GM12878 (cell line): Measurements from ENCODE around the gene SLC4A5. TPM values are rescaled to one million over a fixed set of nuclear protein-coding genes. Genes with fewer than 3 reads are reported as not detected.

ENCODE experiments used
- ATAC-seq: fragments of 200-7000 bp; cut with Tn5 transposase; 3 replicates; pipeline ENCODE4 v1.9.1; 2020; ENCODE audit warnings: mild to moderate bottlenecking, moderate library complexity
- BruUV-seq: library from RNA; stranded (reverse); fragments of 400-500 nt; replicated peaks from 2 replicates; lab custom pipeline; 2021; lab: Mats Ljungman, UMichigan
- CTCF ChIA-PET: fragments of 300-600 bp; sonication (Branson Sonifier 250); formaldehyde crosslinking; extraction: SDS; loops from one replicate; lab custom pipeline; 2021; ENCODE audit warnings: inconsistent platforms; lab: Yijun Ruan, JAX
- POLR2A ChIA-PET: fragments of 350-600 bp; formaldehyde crosslinking; extraction: SDS; loops from one replicate; lab custom pipeline; 2021; ENCODE audit warnings: inconsistent platforms; lab: Charles Lee
- RAD21 ChIA-PET: fragments of 300-600 bp; sonication (Branson Sonifier 250); formaldehyde crosslinking; loops from one replicate; lab custom pipeline; 2023; ENCODE audit warnings: antibody characterized with exemption; ENCODE audit not compliant: unreplicated experiment; lab: Charles Lee
- SMC1A ChIA-PET: fragments of 300-600 bp; sonication (Branson Sonifier 250); formaldehyde crosslinking; loops from one replicate; lab custom pipeline; 2023; ENCODE audit not compliant: unreplicated experiment, uncharacterized antibody; lab: Charles Lee
- DNase-seq: peaks from one replicate; pipeline ENCODE4 v3.0.0-alpha.2; 2011; ENCODE audit warnings: low read depth, low spot score
- FAIRE-seq: peaks from 3 replicates; lab custom pipeline; 2011; peaks lifted over from hg19 to GRCh38; lab: Jason Lieb, UNC
- H2AFZ ChIP-seq: 2 replicates; pipeline ENCODE4 v1.6.0; 2011; ENCODE audit warnings: low read depth, low read length, control low read depth; ENCODE audit not compliant: control insufficient read depth
- H3K27ac ChIP-seq: 2 replicates; pipeline ENCODE4 v1.5.1; 2011; ENCODE audit warnings: control low read depth; ENCODE audit not compliant: control insufficient read depth, insufficient read depth
- H3K27me3 ChIP-seq, 2 experiments: replicated peaks in 1 of 2; 2 replicates each; pipeline versions ENCODE4 v1.6.0 to v1.6.1; 2011; ENCODE audit warnings: low read length in 1 of 2; ENCODE audit not compliant: control insufficient read depth in 2 of 2, insufficient read depth in 2 of 2
- H3K36me3 ChIP-seq, 2 experiments: 2 replicates each; pipeline ENCODE4 v1.5.1; 2011; ENCODE audit warnings: low read length in 1 of 2; ENCODE audit not compliant: control insufficient read depth in 2 of 2, insufficient read depth in 2 of 2
- H3K4me1 ChIP-seq: 2 replicates; pipeline ENCODE4 v1.6.1; 2011; ENCODE audit warnings: mild to moderate bottlenecking, low read length, moderate library complexity, mixed read lengths; ENCODE audit not compliant: control insufficient read depth, insufficient read depth
- H3K4me2 ChIP-seq: 2 replicates; pipeline ENCODE4 v1.6.0; 2011; ENCODE audit warnings: control low read depth; ENCODE audit not compliant: control insufficient read depth, insufficient read depth
- H3K4me3 ChIP-seq: fragments of 200-600 bp; sonication (generic); 2 replicates; pipeline ENCODE4 v1.5.1; 2016
- H3K79me2 ChIP-seq: 2 replicates; pipeline ENCODE4 v1.6.0; 2011; ENCODE audit warnings: low read length; ENCODE audit not compliant: control insufficient read depth, insufficient read depth
- H3K9ac ChIP-seq: 2 replicates; pipeline ENCODE4 v1.8.0; 2011; ENCODE audit warnings: low read length, control low read depth, mixed read lengths; ENCODE audit not compliant: control insufficient read depth, insufficient read depth
- H3K9me3 ChIP-seq: replicated peaks from 3 replicates; pipeline ENCODE4 v1.5.1; 2011; ENCODE audit warnings: mild to moderate bottlenecking, low read length; ENCODE audit not compliant: control insufficient read depth, insufficient read depth
- H4K20me1 ChIP-seq: 2 replicates; pipeline ENCODE4 v1.6.0; 2011; ENCODE audit not compliant: control insufficient read depth, insufficient read depth
- ASH2L ChIP-seq: fragments of 300-600, 200-600 bp; sonication (generic); IDR thresholded peaks from 2 replicates; pipeline ENCODE4 v1.6.1; 2017; ENCODE audit warnings: low read depth, mild to moderate bottlenecking, borderline replicate concordance
- ATF2 ChIP-seq: IDR thresholded peaks from 2 replicates; pipeline ENCODE4 v1.6.1; 2012; ENCODE audit warnings: low read length, inconsistent platforms
- BHLHE40 ChIP-seq, 2 experiments: fragments of 450-650 bp in 1 of 2; IDR thresholded peaks; 2 replicates each; pipeline ENCODE4 v1.6.1; 2011 to 2017; ENCODE audit warnings: low read depth in 2 of 2, borderline replicate concordance in 1 of 2, improper control_type of control experiment in 1 of 2, low read length in 1 of 2, mild to moderate bottlenecking in 1 of 2
- BRCA1 ChIP-seq: IDR thresholded peaks from 2 replicates; pipeline ENCODE4 v1.6.1; 2011; ENCODE audit warnings: low read depth, low read length, improper control_type of control experiment
- CEBPB ChIP-seq, 2 experiments: fragments of 150-350 bp in 1 of 2; IDR thresholded peaks; 2 replicates each; pipeline ENCODE4 v1.6.1; 2012 to 2014; ENCODE audit warnings: low read depth in 2 of 2, low read length in 2 of 2, borderline replicate concordance in 1 of 2, inconsistent platforms in 1 of 2
- EZH2 ChIP-seq: IDR thresholded peaks from 2 replicates; pipeline ENCODE4 v1.6.1; 2012; ENCODE audit warnings: low read depth, mild to moderate bottlenecking, control low read depth, inconsistent platforms, low read length, borderline replicate concordance; ENCODE audit not compliant: control insufficient read depth
- FOXK2 ChIP-seq: fragments of 450-650 bp; IDR thresholded peaks from 2 replicates; pipeline ENCODE4 v1.6.1; 2017; ENCODE audit warnings: mild to moderate bottlenecking, moderate library complexity
- NRF1 ChIP-seq: conservative IDR thresholded peaks from 2 replicates; pipeline ENCODE4 v1.6.1; 2011; ENCODE audit warnings: mild to moderate bottlenecking, low read depth, low read length, improper control_type of control experiment
- PML ChIP-seq: IDR thresholded peaks from 2 replicates; pipeline ENCODE4 v1.6.1; 2012; ENCODE audit warnings: low read length, inconsistent platforms
- RAD51 ChIP-seq: fragments of 450-650 bp; IDR thresholded peaks from 2 replicates; pipeline ENCODE4 v1.6.1; 2016; ENCODE audit warnings: moderate library complexity, mild to moderate bottlenecking, inconsistent platforms
- SREBF1 ChIP-seq: IDR thresholded peaks from 2 replicates; pipeline ENCODE4 v1.6.1; 2012; ENCODE audit warnings: mild to moderate bottlenecking, low read length
- TCF7 ChIP-seq: IDR thresholded peaks from 2 replicates; pipeline ENCODE4 v1.6.1; 2014; ENCODE audit warnings: antibody characterized with exemption, borderline replicate concordance
- USF1 ChIP-seq: IDR thresholded peaks from 2 replicates; pipeline ENCODE4 v1.6.1; 2011; ENCODE audit warnings: borderline replicate concordance, low read depth, mild to moderate bottlenecking, moderate library complexity, mixed read lengths, low read length; ENCODE audit not compliant: insufficient read depth; ENCODE audit errors: extremely low read length
- ZBTB11 ChIP-seq: fragments of 450-650 bp; formaldehyde crosslinking; IDR thresholded peaks from 2 replicates; pipeline ENCODE4 v1.5.0; 2022; ENCODE audit warnings: mild to moderate bottlenecking, missing genetic modification characterization
- WGBS: methylation state at CpG from one replicate; pipeline ENCODE4 v1.1.6; 2016; ENCODE audit warnings: low lambda C conversion rate; ENCODE audit not compliant: insufficient replicate concordance, insufficient coverage; ENCODE audit errors: missing lambda C conversion rate; 5-methylcytosine and 5-hydroxymethylcytosine counted together
- in situ Hi-C: fragments of 300-500 bp; cut with MboI; formaldehyde crosslinking; loops from 9 replicates; pipeline ENCODE4 v1.14.3; 2018; ENCODE audit warnings: mixed read lengths
- intact Hi-C: fragments of 100-400 bp; cut with micrococcal nuclease; formaldehyde crosslinking; loops from one replicate; pipeline ENCODE4 v1.14.2; 2022; ENCODE audit not compliant: unreplicated experiment
- polyA plus RNA-seq, 11 experiments: library from polyadenylated mRNA; depleted of rRNA in 4 of 11; unstranded in 6 of 11; stranded (reverse) in 5 of 11; fragments of >200 nt; fragmentation: Nextera tagmentation in 4 of 11; fragmentation: Illumina TruSeq in 1 of 11; extraction: Ambion mirVana in 4 of 11; extraction: Trizol in 1 of 11; gene quantifications; 1 replicate in 1 of 11; 2 replicates in 10 of 11; pipeline versions ENCODE4 v1.2.1 to v1.2.3, GENCODE V29; 2011 to 2016; ENCODE audit warnings: inconsistent platforms in 2 of 11, missing spikeins in 2 of 11, low read depth in 1 of 11
- total RNA-seq, 4 experiments: library from RNA; depleted of rRNA in 3 of 4; stranded (reverse); fragments of >200 nt in 3 of 4; fragmentation: Illumina TruSeq in 1 of 4; extraction: Trizol in 1 of 4; gene quantifications; 2 replicates each; pipeline versions ENCODE4 v1.2.1 to v1.2.3, GENCODE V29; 2013 to 2021
- TF ChIP-seq, protein P1 (sequence below): fragments of 450-650 bp; IDR thresholded peaks from 2 replicates; pipeline ENCODE4 v1.6.1; 2014; ENCODE audit warnings: mild to moderate bottlenecking

The SLC4A5 gene
- total and polyA plus RNA-seq, 10 of the 15 experiments (the other 5 are each of a cell fraction or from before 2014, with no cell fraction given) = 0.15 to 4.7 (median 1.6) TPM

GRCh38 chr2:74253306-74253970 is 89.8 kb downstream of the SLC4A5 start:
- ATAC-seq = no peak
- no peak for TF ChIP-seq SREBF1
- no peak for TF ChIP-seq RAD51
- TF ChIP-seq ZBTB11 (CRISPR knock-in tag) = no peak
- TF ChIP-seq ATF2 = no peak
- no peak for TF ChIP-seq USF1
- no peak for TF ChIP-seq BRCA1
- no peak for TF ChIP-seq NRF1
- TF ChIP-seq BHLHE40 (IDR thresholded peaks at IDR 0.05; ENCODE audit: borderline replicate concordance in 1 of 2, low read depth in 2 of 2, low read length in 1 of 2) = no peak
- no peak for TF ChIP-seq TCF7
- TF ChIP-seq FOXK2 = no peak
- no peak for TF ChIP-seq PML
- TF ChIP-seq ASH2L = no peak
- no peak for TF ChIP-seq CEBPB (IDR thresholded peaks at IDR 0.05; ENCODE audit: borderline replicate concordance in 1 of 2, low read depth in 2 of 2, low read length in 2 of 2)
- TF ChIP-seq, protein P1, sequence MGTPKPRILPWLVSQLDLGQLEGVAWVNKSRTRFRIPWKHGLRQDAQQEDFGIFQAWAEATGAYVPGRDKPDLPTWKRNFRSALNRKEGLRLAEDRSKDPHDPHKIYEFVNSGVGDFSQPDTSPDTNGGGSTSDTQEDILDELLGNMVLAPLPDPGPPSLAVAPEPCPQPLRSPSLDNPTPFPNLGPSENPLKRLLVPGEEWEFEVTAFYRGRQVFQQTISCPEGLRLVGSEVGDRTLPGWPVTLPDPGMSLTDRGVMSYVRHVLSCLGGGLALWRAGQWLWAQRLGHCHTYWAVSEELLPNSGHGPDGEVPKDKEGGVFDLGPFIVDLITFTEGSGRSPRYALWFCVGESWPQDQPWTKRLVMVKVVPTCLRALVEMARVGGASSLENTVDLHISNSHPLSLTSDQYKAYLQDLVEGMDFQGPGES = no peak
- no peak for TF ChIP-seq EZH2
- H2AFZ ChIP-seq = no peak overlapping the region
- POLR2A ChIA-PET = interaction anchor here (1.2 kb wide), 1 partner anchor 17 kb away, joined by 5 read pairs; no protein-coding TSS in a partner anchor
- BruUV-seq = no TSS peak
- no peak overlapping the region for H3K27ac ChIP-seq
- intact Hi-C loops (loop anchor here (5.0 kb wide), 1 partner anchor 139 kb away; no protein-coding TSS in a partner anchor), in situ Hi-C loops (no loop called here)
- no peaks in the 10 kb centered on the region for H3K27me3 ChIP-seq
- DNase-seq = no peak
- H3K4me3 ChIP-seq = no peak overlapping the region
- CTCF ChIA-PET = interaction anchor here (0.9 to 2.1 kb wide), 5 partner anchors 11 to 333 kb away, joined by 3 to 10 read pairs (median 3); no protein-coding TSS in a partner anchor
- no peaks in the 10 kb centered on the region for H3K9me3 ChIP-seq
- no peaks in the 10 kb centered on the region for H3K4me1 ChIP-seq
- SMC1A ChIA-PET = interaction anchor here (1.2 to 3.2 kb wide), 2 partner anchors 81 to 159 kb away, joined by 3 to 11 read pairs; no protein-coding TSS in a partner anchor
- WGBS = 41% methylated on average over 7 of the region's 7 CpGs
- no peak for FAIRE-seq
- H3K36me3 ChIP-seq = no peaks in the 10 kb centered on the region
- RAD21 ChIA-PET = interaction anchor here (1.4 kb wide), 1 partner anchor 81 kb away, joined by 5 read pairs; no protein-coding TSS in a partner anchor
- no peak overlapping the region for H3K4me2 ChIP-seq
- H3K79me2 ChIP-seq = no peaks in the 10 kb centered on the region
- H3K9ac ChIP-seq = no peak overlapping the region
- no peaks in the 10 kb centered on the region for H4K20me1 ChIP-seq
